Measurements from ENCODE around the gene H6PD. TPM values are rescaled to one million over a fixed set of nuclear protein-coding genes. Genes with fewer than 3 reads are reported as not detected.

H6PD gene
- total RNA-seq, 1 donor from 2014 or later, result 70.7 TPM

GRCh38 chr1:9278116-9278515 is 43.5 kb downstream of the H6PD start:
- no peak for DNase-seq (ENCODE audit: low spot score)

GRCh38 chr1:9278585-9279153 is 44.1 kb downstream of the H6PD start:
- no peak for DNase-seq (ENCODE audit: low spot score)

GRCh38 chr1:9279172-9279840 is 44.7 kb downstream of the H6PD start:
- no peak for DNase-seq (ENCODE audit: low spot score)

- no peak for DNase-seq (ENCODE audit: low spot score)
These were observed 45.7 kb downstream of the H6PD start for GRCh38 chr1:9280015-9280860.

- DNase-seq (ENCODE audit: low spot score), result no peak
These were observed 46.7 kb downstream of the H6PD start for GRCh38 chr1:9281071-9281827.

GRCh38 chr1:9281908-9282695 is 47.5 kb downstream of the H6PD start:
- DNase-seq (ENCODE audit: low spot score), result no peak

- DNase-seq (ENCODE audit: low spot score), result no peak
These were observed 48.1 kb downstream of the H6PD start for GRCh38 chr1:9282696-9282955.

- no peak for DNase-seq (ENCODE audit: low spot score)
These were observed 49.5 kb downstream of the H6PD start for GRCh38 chr1:9284061-9284460.

- no peak for DNase-seq (ENCODE audit: low spot score)
These were observed 52.0 kb downstream of the H6PD start for GRCh38 chr1:9286556-9286955.

GRCh38 chr1:9289090-9289534 is 54.5 kb downstream of the H6PD start:
- DNase-seq (ENCODE audit: low spot score), result peak; percentile 82

- DNase-seq (ENCODE audit: low spot score), result peak; percentile 67
These were observed 55.3 kb downstream of the H6PD start for GRCh38 chr1:9289711-9290485.

- no peak for DNase-seq (ENCODE audit: low spot score)
These were observed 57.4 kb downstream of the H6PD start for GRCh38 chr1:9291914-9292360.

GRCh38 chr1:9292361-9293240 is 58.0 kb downstream of the H6PD start, which contains the start of gene SPSB1:
SPSB1 (plus strand) TSS chr1:9292894; CDS start chr1:9355892, 62,998 bp downstream.
- peak; percentile 80 for DNase-seq (ENCODE audit: low spot score)

- DNase-seq (ENCODE audit: low spot score), result no peak
These were observed 58.6 kb downstream of the H6PD start for GRCh38 chr1:9293241-9293532.

- DNase-seq (ENCODE audit: low spot score), result no peak
These were observed 59.2 kb downstream of the H6PD start for GRCh38 chr1:9293533-9294404.

GRCh38 chr1:9294405-9294773 is 59.8 kb downstream of the H6PD start:
- no peak for DNase-seq (ENCODE audit: low spot score)

GRCh38 chr1:9294910-9295636 is 60.5 kb downstream of the H6PD start:
- DNase-seq (ENCODE audit: low spot score), result no peak

- DNase-seq (ENCODE audit: low spot score), result no peak
These were observed 61.3 kb downstream of the H6PD start for GRCh38 chr1:9295884-9296283.

All from ureter (tissue), 1 donor.